Measurements from ENCODE around the gene FRS3.

Gene FRS3

DNA sequence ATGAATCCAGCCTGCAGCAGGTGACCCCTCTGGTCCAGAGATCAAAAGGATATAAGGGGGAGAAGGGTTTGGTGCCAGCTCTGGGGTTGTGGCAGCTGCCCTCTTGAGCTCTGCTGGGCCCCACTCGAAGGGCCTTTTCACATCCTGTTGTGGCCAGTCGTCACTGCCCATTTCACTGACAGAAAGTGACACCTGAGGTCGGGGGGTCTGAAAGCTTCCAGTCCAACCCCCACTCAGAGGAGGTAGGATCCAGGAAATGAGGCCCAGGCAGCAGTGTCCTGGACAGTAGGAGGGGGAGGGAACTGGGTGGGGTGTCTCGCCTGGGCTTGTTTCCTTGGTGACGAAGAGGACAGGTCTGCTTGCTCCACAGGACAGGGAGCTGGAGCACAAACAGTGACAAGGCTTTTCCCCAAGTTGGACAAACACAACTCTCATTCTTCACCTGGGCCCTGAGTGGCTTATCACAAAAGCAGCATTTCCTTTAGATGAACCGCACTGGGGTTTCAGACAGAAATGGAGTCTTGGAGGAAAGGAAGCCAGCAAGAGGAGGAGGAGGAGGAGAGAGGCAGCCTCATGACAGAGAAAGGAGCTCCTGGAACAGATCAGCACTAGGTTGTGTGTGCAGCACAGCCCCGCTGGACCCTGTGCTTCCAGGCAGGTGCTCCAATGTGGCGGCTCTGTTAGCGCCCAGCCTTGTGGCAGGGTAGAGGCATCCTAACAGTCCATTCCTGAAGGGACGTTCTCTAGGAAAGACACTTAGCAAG, 11.0 kb downstream of the FRS3 start:
- no peak for TF ChIP-seq GATA2 (IDR thresholded peaks at IDR 0.05; ENCODE audit: low read depth, low read length)
- no peak for TF ChIP-seq GATA3 (IDR thresholded peaks at IDR 0.05; ENCODE audit: low read depth, low read length)

DNA sequence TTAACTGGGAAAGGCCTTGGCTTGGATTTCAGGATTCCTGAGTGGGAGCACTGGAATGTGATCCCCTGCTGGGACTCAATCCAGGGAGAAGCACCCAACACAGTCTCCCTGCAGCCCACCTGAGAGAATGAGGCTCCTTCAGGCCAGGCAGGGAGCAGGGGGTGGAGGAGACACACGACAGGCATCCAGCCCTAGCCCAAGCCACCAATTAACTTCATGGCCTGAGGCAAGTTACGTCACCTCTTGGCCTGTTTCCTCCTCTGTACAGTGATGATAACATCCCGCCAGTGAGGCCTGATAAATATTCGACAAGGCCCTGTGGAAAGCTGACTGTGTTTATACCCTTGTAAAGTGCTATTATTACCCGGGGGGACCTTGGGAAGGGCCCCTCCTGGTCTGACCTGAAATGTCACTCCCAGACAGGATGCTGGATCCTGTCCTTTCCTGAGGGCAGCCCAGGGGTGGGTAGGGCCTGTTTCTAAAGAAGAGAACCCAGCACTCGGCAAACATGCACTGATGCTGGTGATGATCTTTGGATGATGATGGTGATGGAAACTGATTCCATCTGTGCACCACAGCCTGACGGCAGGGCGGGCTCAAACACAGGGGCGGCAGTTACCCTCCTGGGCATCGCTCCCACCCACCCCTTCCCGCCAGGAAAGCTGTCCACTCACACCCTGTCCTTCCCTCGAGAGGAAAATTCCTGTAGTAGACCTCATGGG, 12.4 kb downstream of the FRS3 start:
- TF ChIP-seq GATA3 (IDR thresholded peaks at IDR 0.05; ENCODE audit: low read depth, low read length): no peak; the same call in 1 of the 2 replicates
- peak; percentile 88 for TF ChIP-seq GATA2 (IDR thresholded peaks at IDR 0.05; ENCODE audit: low read depth, low read length)

DNA sequence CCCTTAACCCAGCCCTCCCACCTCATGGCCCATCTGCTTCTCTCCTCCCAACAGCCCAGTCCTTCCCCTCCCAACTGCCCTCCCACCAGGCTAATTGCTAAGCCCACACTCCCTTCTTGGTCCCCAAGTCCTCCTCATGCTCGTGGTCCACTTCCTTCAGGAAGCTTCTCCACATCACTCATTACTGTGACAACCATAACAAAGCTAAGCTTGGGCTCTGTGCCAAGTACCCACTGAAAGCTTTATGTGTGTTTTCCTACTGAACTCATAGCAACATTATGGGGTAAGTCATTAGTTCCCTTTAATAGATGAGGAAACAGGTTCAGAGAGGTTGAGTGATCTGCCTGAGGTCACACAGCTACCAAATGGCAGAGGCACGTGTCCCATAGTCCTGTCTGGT, 16.2 kb downstream of the FRS3 start:
- TF ChIP-seq GATA2 (IDR thresholded peaks at IDR 0.05; ENCODE audit: low read depth, low read length) (no peak), GATA3 (IDR thresholded peaks at IDR 0.05; ENCODE audit: low read depth, low read length) (no peak)

- TF ChIP-seq GATA3 (IDR thresholded peaks at IDR 0.05; ENCODE audit: low read depth, low read length): no peak
- no peak for TF ChIP-seq GATA2 (IDR thresholded peaks at IDR 0.05; ENCODE audit: low read depth, low read length)
Measured at GRCh38 chr6:41759905-41760579, 19.7 kb downstream of the FRS3 start.

DNA sequence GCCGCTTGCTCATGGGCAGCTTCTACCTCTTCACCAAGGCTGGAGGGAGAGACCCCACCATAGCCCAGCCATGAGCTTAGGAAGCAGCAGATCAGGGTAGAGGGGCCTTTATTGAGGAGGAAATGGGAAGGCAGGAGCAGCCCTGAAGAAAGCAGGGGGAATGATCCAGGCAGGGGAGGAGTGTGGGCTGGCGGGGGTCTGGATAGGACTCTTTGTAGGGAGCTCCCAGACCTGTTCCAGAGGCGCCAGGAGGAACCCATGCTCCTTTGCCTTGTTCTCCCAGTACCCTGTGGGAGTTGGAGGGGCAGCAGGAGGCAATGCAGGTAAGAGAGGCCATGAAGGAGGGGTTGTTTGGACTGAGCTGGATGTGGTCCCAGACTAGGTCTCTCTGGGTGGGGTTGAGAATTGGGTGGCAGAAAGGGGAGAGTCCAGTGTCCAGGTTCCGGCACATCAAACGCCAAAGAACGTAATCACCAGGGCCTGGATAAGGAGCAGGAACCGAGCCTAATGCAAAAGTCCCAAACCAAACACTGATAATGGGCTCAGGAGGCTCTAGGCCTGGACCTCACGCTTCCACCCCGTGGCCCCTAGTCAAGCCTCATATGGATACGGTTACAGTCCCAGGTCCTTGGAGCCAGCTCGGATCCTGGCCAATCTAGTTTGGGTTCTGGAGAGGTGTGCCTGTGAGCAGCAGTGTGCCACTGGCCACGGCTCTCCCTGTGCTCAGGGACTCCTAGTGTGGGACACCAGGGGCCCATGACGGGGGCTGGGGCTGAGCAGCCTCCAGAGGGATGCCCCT, 20.4 kb downstream of the FRS3 start:
- TF ChIP-seq GATA2 (IDR thresholded peaks at IDR 0.05; ENCODE audit: low read depth, low read length): no peak
- TF ChIP-seq GATA3 (IDR thresholded peaks at IDR 0.05; ENCODE audit: low read depth, low read length): no peak

GRCh38 chr6:41758641-41759035, 21.1 kb downstream of the FRS3 start:
- TF ChIP-seq GATA3 (IDR thresholded peaks at IDR 0.05; ENCODE audit: low read depth, low read length): no peak
- TF ChIP-seq GATA2 (IDR thresholded peaks at IDR 0.05; ENCODE audit: low read depth, low read length): no peak

GRCh38 chr6:41757931-41758640, 21.6 kb downstream of the FRS3 start:
- no peak for TF ChIP-seq GATA3 (IDR thresholded peaks at IDR 0.05; ENCODE audit: low read depth, low read length)
- no peak for TF ChIP-seq GATA2 (IDR thresholded peaks at IDR 0.05; ENCODE audit: low read depth, low read length)

DNA sequence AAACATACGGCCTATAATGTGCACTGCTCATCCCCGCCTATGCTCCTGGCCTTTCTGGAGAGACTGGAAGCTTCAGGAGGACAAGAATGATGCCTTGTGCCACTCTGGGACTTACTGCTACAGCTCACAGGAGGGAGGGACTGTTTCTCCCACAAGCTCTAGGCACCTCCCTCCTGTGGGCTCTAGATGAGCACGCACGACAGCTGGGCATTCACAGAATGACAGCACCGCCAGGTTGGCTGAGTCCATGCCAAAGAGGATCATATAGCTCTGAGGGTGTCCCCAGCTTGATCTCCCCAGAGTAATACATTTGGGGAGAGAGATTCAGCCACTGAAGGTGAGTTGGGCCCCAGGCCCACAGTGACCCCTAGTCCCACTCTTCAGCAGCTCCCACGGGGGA, 22.4 kb downstream of the FRS3 start:
- no peak for TF ChIP-seq GATA3 (IDR thresholded peaks at IDR 0.05; ENCODE audit: low read depth, low read length)
- TF ChIP-seq GATA2 (IDR thresholded peaks at IDR 0.05; ENCODE audit: low read depth, low read length): no peak

DNA sequence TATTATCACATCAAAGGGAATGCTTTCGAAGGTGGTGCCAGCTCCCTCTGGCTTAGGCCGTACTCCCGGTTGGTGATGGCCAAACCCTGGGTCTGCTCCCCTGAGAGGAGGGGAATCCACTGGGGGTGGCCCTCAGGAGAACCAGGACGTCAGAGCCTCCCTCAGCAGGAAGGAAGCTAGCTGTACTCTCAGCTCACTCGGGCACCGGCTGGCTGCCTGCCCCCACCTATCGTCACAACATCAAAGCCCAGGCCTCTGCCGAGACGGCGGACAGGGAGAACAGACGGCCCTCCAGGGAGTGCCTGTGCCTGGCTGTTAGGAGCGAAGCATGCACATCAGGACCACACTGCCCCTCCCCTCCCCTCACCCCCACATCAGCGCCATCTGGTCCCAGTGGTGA, 23.3 kb downstream of the FRS3 start:
- TF ChIP-seq GATA3 (IDR thresholded peaks at IDR 0.05; ENCODE audit: low read depth, low read length) (no peak), GATA2 (IDR thresholded peaks at IDR 0.05; ENCODE audit: low read depth, low read length) (no peak)

DNA sequence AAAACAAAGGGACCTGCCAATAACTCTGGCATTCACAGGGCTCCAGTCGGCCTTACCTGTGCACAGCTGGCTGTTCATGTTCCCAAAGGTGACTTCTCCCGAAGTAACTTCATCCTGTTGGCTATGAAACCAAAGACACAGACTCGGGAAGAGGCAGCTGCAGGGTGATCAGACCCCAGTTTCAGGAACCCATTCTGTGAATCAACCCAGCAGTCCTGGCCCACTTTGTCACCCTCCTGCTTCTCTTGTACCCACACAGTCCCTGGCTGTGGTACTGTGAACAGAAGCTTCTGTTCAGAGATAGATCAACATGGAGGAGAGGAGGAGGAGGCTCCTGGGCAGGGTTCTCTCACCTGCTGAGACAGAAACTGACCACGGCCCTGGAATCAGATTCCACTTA, 23.8 kb downstream of the FRS3 start:
- TF ChIP-seq GATA2 (IDR thresholded peaks at IDR 0.05; ENCODE audit: low read depth, low read length) (no peak), GATA3 (IDR thresholded peaks at IDR 0.05; ENCODE audit: low read depth, low read length) (no peak)

- TF ChIP-seq GATA3 (IDR thresholded peaks at IDR 0.05; ENCODE audit: low read depth, low read length): no peak
- no peak for TF ChIP-seq GATA2 (IDR thresholded peaks at IDR 0.05; ENCODE audit: low read depth, low read length)
Measured at GRCh38 chr6:41750374-41750773, 29.3 kb downstream of the FRS3 start.

DNA sequence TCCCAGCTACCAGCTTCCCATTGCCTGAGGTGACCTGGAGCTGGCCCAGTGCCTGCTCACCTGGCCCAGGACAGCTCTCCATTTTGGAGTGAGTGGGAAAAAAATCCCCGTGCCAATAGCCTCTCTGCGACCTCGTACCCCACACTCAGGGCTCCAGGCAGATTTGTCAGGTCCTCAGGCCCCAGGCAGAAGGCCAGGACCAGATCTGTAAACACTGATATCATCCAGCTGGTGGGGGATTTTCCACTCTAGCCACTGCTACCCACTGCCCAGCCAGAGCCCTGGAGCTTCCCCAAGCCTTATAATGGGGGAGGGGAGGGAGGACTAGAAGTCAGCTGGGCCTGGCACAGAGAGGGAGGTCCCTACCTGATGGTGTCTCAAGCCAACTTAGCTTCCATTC, 31.2 kb downstream of the FRS3 start:
- no peak for TF ChIP-seq GATA2 (IDR thresholded peaks at IDR 0.05; ENCODE audit: low read depth, low read length)
- no peak for TF ChIP-seq GATA3 (IDR thresholded peaks at IDR 0.05; ENCODE audit: low read depth, low read length)

- no peak for TF ChIP-seq GATA3 (IDR thresholded peaks at IDR 0.05; ENCODE audit: low read depth, low read length)
- no peak for TF ChIP-seq GATA2 (IDR thresholded peaks at IDR 0.05; ENCODE audit: low read depth, low read length)
Measured at GRCh38 chr6:41748102-41748477, 31.6 kb downstream of the FRS3 start.
